Stimulated activated CD8-positive, alpha-beta memory T cell treated with anti-CD3 and anti-CD28 coated beads, Interleukin-12 subunit alpha, Interleukin-12 subunit beta, amount 100 ng/mL, for 24 hours (primary cell): Measurements from ENCODE around the gene MAP3K13.

Experiments
- DNase-seq: peaks from one replicate; pipeline ENCODE4 v3.0.0-alpha.2; 2020; ENCODE audit errors: extremely low read depth

Gene MAP3K13

GRCh38 chr3:185508335-185508991, 145.5 kb downstream of the MAP3K13 start:
- no peak for DNase-seq

GRCh38 chr3:185511711-185512110, 148.8 kb downstream of the MAP3K13 start:
- DNase-seq, result no peak

GRCh38 chr3:185517387-185518130, 154.6 kb downstream of the MAP3K13 start:
- no peak for DNase-seq

- no peak for DNase-seq
Measured at GRCh38 chr3:185519021-185519420, 156.1 kb downstream of the MAP3K13 start.

- DNase-seq, result no peak
Measured at GRCh38 chr3:185521349-185522138, 158.6 kb downstream of the MAP3K13 start.

GRCh38 chr3:185526349-185526951, 163.5 kb downstream of the MAP3K13 start:
- no peak for DNase-seq

- DNase-seq, result no peak
Measured at GRCh38 chr3:185527364-185527763, 164.4 kb downstream of the MAP3K13 start.

GRCh38 chr3:185528532-185528931, 165.6 kb downstream of the MAP3K13 start:
- no peak for DNase-seq

- DNase-seq, result no peak
Measured at GRCh38 chr3:185530856-185531255, 167.9 kb downstream of the MAP3K13 start.

- DNase-seq, result no peak
Measured at GRCh38 chr3:185532901-185533300, 170.0 kb downstream of the MAP3K13 start.

GRCh38 chr3:185534511-185534910, 171.6 kb downstream of the MAP3K13 start:
- DNase-seq, result no peak

GRCh38 chr3:185537369-185537970, 174.5 kb downstream of the MAP3K13 start:
- DNase-seq, result no peak
